HEK293T (cell line): ENCODE results near the gene MT1X.

Source experiments
- ELF4 ChIP-seq: fragments of 450-650 bp; IDR thresholded peaks from 2 replicates; pipeline ENCODE4 v1.6.1; 2017; ENCODE audit warnings: antibody characterized with exemption
- L3MBTL2 ChIP-seq: fragments of 450-650 bp; conservative IDR thresholded peaks from 2 replicates; pipeline ENCODE4 v1.6.1; 2016; ENCODE audit warnings: mild to moderate bottlenecking
- SUZ12 ChIP-seq: fragments of 450-650 bp; IDR thresholded peaks from 2 replicates; pipeline ENCODE4 v1.6.1; 2016; ENCODE audit warnings: mild to moderate bottlenecking

GRCh38 chr16:56684256-56684925, 2.1 kb downstream of the MT1X start:
- TF ChIP-seq ELF4: no peak
- TF ChIP-seq SUZ12: no peak
- no peak for TF ChIP-seq L3MBTL2
